Stimulated activated naive B cell treated with anti-CD40 and anti-IgM and Interleukin-4, amounts not matched to agents 10 μg/mL and 1 μg/mL and 100 μg/mL, for 72 hours (primary cell): ENCODE results near the gene IL1RL1.

Experiments
- ATAC-seq, 2 donors: fragments of 150-1000 bp; cut with Tn5 transposase; replicated peaks; 2 replicates each; pipeline ENCODE4 v1.10.0; 2021; ENCODE audit warnings: moderate library complexity in 1 of 2
- DNase-seq: peaks from one replicate; pipeline ENCODE4 v3.0.0; 2021
- H3K27ac Mint-ChIP-seq: one replicate; pipeline ENCODE4 v1.8.0; 2022; ENCODE audit warnings: mild to moderate bottlenecking, mixed read lengths
- H3K27me3 Mint-ChIP-seq, 2 donors: one replicate each; pipeline ENCODE4 v1.8.0; 2022; ENCODE audit warnings: mixed read lengths in 2 of 2
- H3K36me3 Mint-ChIP-seq, 2 donors: one replicate each; pipeline ENCODE4 v1.8.0; 2022; ENCODE audit warnings: mixed read lengths in 2 of 2, mild to moderate bottlenecking in 1 of 2
- H3K4me1 Mint-ChIP-seq, 2 donors: one replicate each; pipeline ENCODE4 v1.8.0; 2022; ENCODE audit warnings: mixed read lengths in 2 of 2, mild to moderate bottlenecking in 1 of 2
- H3K4me3 Mint-ChIP-seq, 2 donors: one replicate each; pipeline ENCODE4 v1.8.0; 2022; ENCODE audit warnings: mild to moderate bottlenecking in 2 of 2, mixed read lengths in 2 of 2, moderate library complexity in 1 of 2
- H3K9me3 Mint-ChIP-seq, 2 donors: one replicate each; pipeline ENCODE4 v1.8.0; 2022; ENCODE audit warnings: mixed read lengths in 2 of 2, mild to moderate bottlenecking in 1 of 2

IL1RL1 gene

GRCh38 chr2:102387763-102388546, 76.6 kb downstream of the IL1RL1 start:
- no peak overlapping the region for H3K27ac Mint-ChIP-seq
- H3K27me3 Mint-ChIP-seq, result no peaks in the 10 kb centered on the region
- no peak for ATAC-seq
- no peak for DNase-seq
- H3K4me3 Mint-ChIP-seq, result no peak overlapping the region
- H3K36me3 Mint-ChIP-seq, result peaks cover 1 to 12% of the 10 kb centered on the region in 2 donors
- H3K9me3 Mint-ChIP-seq, result peaks cover 7 to 10% of the 10 kb centered on the region in 2 donors
- H3K4me1 Mint-ChIP-seq, result no peaks in the 10 kb centered on the region

GRCh38 chr2:102391565-102391964, 80.2 kb downstream of the IL1RL1 start:
- ATAC-seq (no peak), DNase-seq (no peak)
- Mint-ChIP-seq H3K27ac (no peak overlapping the region), H3K4me3 (no peak overlapping the region), H3K36me3 (no peaks in the 10 kb centered on the region), H3K27me3 (no peaks in the 10 kb centered on the region), H3K4me1 (no peaks in the 10 kb centered on the region), H3K9me3 (no peaks in the 10 kb centered on the region)

- no peak overlapping the region for H3K27ac Mint-ChIP-seq
- DNase-seq (no peak), ATAC-seq (no peak)
- no peaks in the 10 kb centered on the region for H3K36me3 Mint-ChIP-seq
- no peaks in the 10 kb centered on the region for H3K9me3 Mint-ChIP-seq
- no peak overlapping the region for H3K4me3 Mint-ChIP-seq
- no peaks in the 10 kb centered on the region for H3K4me1 Mint-ChIP-seq
- no peaks in the 10 kb centered on the region for H3K27me3 Mint-ChIP-seq
These were observed 80.7 kb downstream of the IL1RL1 start for GRCh38 chr2:102392096-102392495.

GRCh38 chr2:102392942-102393341, 81.6 kb downstream of the IL1RL1 start:
- H3K4me1 Mint-ChIP-seq, result no peaks in the 10 kb centered on the region
- ATAC-seq (no peak), DNase-seq (no peak)
- H3K27ac Mint-ChIP-seq, result no peak overlapping the region
- no peaks in the 10 kb centered on the region for H3K36me3 Mint-ChIP-seq
- no peak overlapping the region for H3K4me3 Mint-ChIP-seq
- no peaks in the 10 kb centered on the region for H3K9me3 Mint-ChIP-seq
- no peaks in the 10 kb centered on the region for H3K27me3 Mint-ChIP-seq

GRCh38 chr2:102396012-102396411, 84.6 kb downstream of the IL1RL1 start:
- Mint-ChIP-seq H3K36me3 (no peaks in the 10 kb centered on the region), H3K27ac (no peak overlapping the region), H3K27me3 (no peaks in the 10 kb centered on the region), H3K9me3 (no peaks in the 10 kb centered on the region), H3K4me3 (no peak overlapping the region), H3K4me1 (peaks cover 3 to 6% of the 10 kb centered on the region in 2 donors)
- ATAC-seq, result no peak
- no peak for DNase-seq

- H3K36me3 Mint-ChIP-seq, result no peaks in the 10 kb centered on the region
- H3K4me3 Mint-ChIP-seq, result no peak overlapping the region
- ATAC-seq (no peak), DNase-seq (no peak)
- H3K27ac Mint-ChIP-seq, result no peak overlapping the region
- no peaks in the 10 kb centered on the region for H3K9me3 Mint-ChIP-seq
- no peaks in the 10 kb centered on the region for H3K27me3 Mint-ChIP-seq
- peaks cover 3 to 6% of the 10 kb centered on the region in 2 donors for H3K4me1 Mint-ChIP-seq
These were observed 85.8 kb downstream of the IL1RL1 start for GRCh38 chr2:102397209-102397608.

- ATAC-seq, result no peak
- Mint-ChIP-seq H3K4me1 (peaks cover 3 to 6% of the 10 kb centered on the region in 2 donors), H3K4me3 (no peak overlapping the region), H3K27ac (no peak overlapping the region), H3K27me3 (no peaks in the 10 kb centered on the region), H3K36me3 (no peaks in the 10 kb centered on the region), H3K9me3 (no peaks in the 10 kb centered on the region)
- DNase-seq, result no peak
These were observed 88.3 kb downstream of the IL1RL1 start for GRCh38 chr2:102399499-102400141.

- H3K36me3 Mint-ChIP-seq, result no peaks in the 10 kb centered on the region
- no peaks in the 10 kb centered on the region for H3K9me3 Mint-ChIP-seq
- H3K27ac Mint-ChIP-seq, result no peak overlapping the region
- ATAC-seq (no peak), DNase-seq (no peak)
- peaks cover 3 to 6% of the 10 kb centered on the region in 2 donors for H3K4me1 Mint-ChIP-seq
- H3K27me3 Mint-ChIP-seq, result no peaks in the 10 kb centered on the region
- no peak overlapping the region for H3K4me3 Mint-ChIP-seq
These were observed 90.1 kb downstream of the IL1RL1 start for GRCh38 chr2:102401456-102401855.
